HepG2 (cell line): ENCODE data around the gene CHPF. TPM values are rescaled to one million over a fixed set of nuclear protein-coding genes. Genes with fewer than 3 reads are reported as not detected.

Experiments
- ATAC-seq: fragments of 200-7000 bp; cut with Tn5 transposase; 3 replicates; pipeline ENCODE4 v1.9.1; 2020; ENCODE audit warnings: mild to moderate bottlenecking, moderate library complexity
- BruUV-seq: library from RNA; stranded (reverse); fragments of 400-500 nt; replicated peaks from 2 replicates; lab custom pipeline; 2021; lab: Mats Ljungman, UMichigan
- CTCF ChIA-PET: fragments of 300-600 bp; formaldehyde crosslinking; extraction: SDS; loops from one replicate; lab custom pipeline; 2021; ENCODE audit warnings: low total read pairs, inconsistent platforms, low intra/inter-chr PET ratio; lab: Yijun Ruan, JAX
- POLR2A ChIA-PET: fragments of 350-600 bp; sonication (Branson Sonifier 250); formaldehyde crosslinking; loops from one replicate; lab custom pipeline; 2020; ENCODE audit warnings: antibody characterized with exemption, inconsistent platforms; lab: Yijun Ruan, JAX
- DNase-seq: peaks from one replicate; pipeline ENCODE4 v3.0.0-alpha.2; 2015; ENCODE audit warnings: low spot score
- FAIRE-seq: peaks from 3 replicates; lab custom pipeline; 2011; peaks lifted over from hg19 to GRCh38; lab: Jason Lieb, UNC
- H2AFZ ChIP-seq: one replicate; pipeline ENCODE4 v1.6.1; 2011; ENCODE audit warnings: low read length, inconsistent platforms
- H3K27ac ChIP-seq: fragments of 300-600 bp; 3 replicates; pipeline ENCODE4 v1.8.0; 2011; ENCODE audit warnings: mixed run types, mild to moderate bottlenecking, mixed read lengths, low read length, inconsistent platforms; ENCODE audit not compliant: insufficient read depth; ENCODE audit errors: extremely low read length
- H3K27me3 ChIP-seq, 2 experiments: fragments of 200-600 bp in 1 of 2; 2 replicates in 1 of 2; 3 replicates in 1 of 2; pipeline versions ENCODE4 v1.6.0 to v1.8.0; 2011; ENCODE audit warnings: low read length in 2 of 2, mild to moderate bottlenecking in 2 of 2, moderate library complexity in 2 of 2, inconsistent platforms in 1 of 2; ENCODE audit not compliant: insufficient read depth in 2 of 2, control insufficient read depth in 1 of 2
- H3K36me3 ChIP-seq, 2 experiments: fragments of 200-600 bp in 1 of 2; replicated peaks in 1 of 2; 2 replicates in 1 of 2; 3 replicates in 1 of 2; pipeline versions ENCODE4 v1.5.1 to v1.8.0; 2011; ENCODE audit warnings: low read length in 2 of 2, inconsistent platforms in 1 of 2; ENCODE audit not compliant: insufficient read depth in 2 of 2, control insufficient read depth in 1 of 2
- H3K4me1 ChIP-seq: 2 replicates; pipeline ENCODE4 v1.5.1; 2012; ENCODE audit warnings: low read length, inconsistent platforms; ENCODE audit not compliant: insufficient read depth
- H3K4me2 ChIP-seq: 2 replicates; pipeline ENCODE4 v1.6.0; 2011; ENCODE audit warnings: low read depth, low read length, inconsistent platforms
- H3K4me3 ChIP-seq, 3 experiments: fragments of 200-600 bp in 1 of 3; sonication (generic), shearing (Covaris generic) in 1 of 3; replicated peaks in 1 of 3; 2 replicates each; pipeline ENCODE4 v1.5.1; 2011 to 2016; ENCODE audit warnings: low read length in 3 of 3, inconsistent platforms in 2 of 3, low read depth in 2 of 3, mild to moderate bottlenecking in 2 of 3, control low read depth in 1 of 3, mixed read lengths in 1 of 3; ENCODE audit not compliant: insufficient read depth in 1 of 3
- H3K79me2 ChIP-seq: one replicate; pipeline ENCODE4 v1.6.1; 2011; ENCODE audit warnings: low read length, inconsistent platforms; ENCODE audit not compliant: insufficient read depth
- H3K9ac ChIP-seq: 2 replicates; pipeline ENCODE4 v1.6.0; 2011; ENCODE audit warnings: mild to moderate bottlenecking, low read depth, low read length, inconsistent platforms; ENCODE audit not compliant: insufficient read depth
- H3K9me3 ChIP-seq: 2 replicates; pipeline ENCODE4 v1.5.1; 2012; ENCODE audit warnings: mild to moderate bottlenecking, low read length
- H4K20me1 ChIP-seq: 2 replicates; pipeline ENCODE4 v1.6.0; 2011; ENCODE audit warnings: inconsistent platforms, mild to moderate bottlenecking, low read length, moderate library complexity; ENCODE audit not compliant: insufficient read depth
- MED13 ChIP-seq: sonication (generic); formaldehyde crosslinking; IDR thresholded peaks from 2 replicates; pipeline ENCODE4 v1.5.0; 2020; ENCODE audit warnings: missing genetic modification reagents
- PRDM10 ChIP-seq: sonication (generic); formaldehyde crosslinking; IDR thresholded peaks from 2 replicates; pipeline ENCODE4 v1.4.0; 2020; ENCODE audit warnings: low read depth, missing genetic modification reagents
- XBP1 ChIP-seq: sonication (generic); formaldehyde crosslinking; IDR thresholded peaks from 2 replicates; pipeline ENCODE4 v1.5.0; 2020; ENCODE audit warnings: missing genetic modification reagents
- ZMYM2 ChIP-seq: sonication (generic); formaldehyde crosslinking; IDR thresholded peaks from 2 replicates; pipeline ENCODE4 v1.8.0; 2022; ENCODE audit warnings: mild to moderate bottlenecking, missing genetic modification reagents
- ZNF318 ChIP-seq: sonication (generic); formaldehyde crosslinking; IDR thresholded peaks from 2 replicates; pipeline ENCODE4 v1.4.0; 2020; ENCODE audit warnings: mild to moderate bottlenecking, missing genetic modification reagents
- WGBS: methylation state at CpG from one replicate; pipeline ENCODE4 v1.1.6; 2017; ENCODE audit warnings: low lambda C conversion rate; 5-methylcytosine and 5-hydroxymethylcytosine counted together
- in situ Hi-C: cut with HindIII; loops from 2 replicates; pipeline ENCODE4 v1.10.0; 2017; ENCODE audit warnings: low pct_unique_long_range_greater_than_20kb; ENCODE audit not compliant: extremely low pct_ligation_motif_present
- intact Hi-C: fragments of 100-400 bp; cut with micrococcal nuclease; formaldehyde crosslinking; loops from one replicate; pipeline ENCODE4 v1.10.0; 2022; ENCODE audit not compliant: unreplicated experiment
- polyA plus RNA-seq, 8 experiments: library from polyadenylated mRNA; depleted of rRNA in 3 of 8; stranded (reverse) in 7 of 8; unstranded in 1 of 8; fragments of >200 nt; fragmentation: Illumina TruSeq in 4 of 8; extraction: Trizol in 4 of 8; gene quantifications; 2 replicates each; pipeline versions ENCODE4 v1.2.1 to v1.2.3, GENCODE V29; 2011 to 2016; ENCODE audit warnings: low read depth in 4 of 8, missing spikeins in 1 of 8, mixed read lengths in 1 of 8; ENCODE audit not compliant: insufficient read depth in 1 of 8
- total RNA-seq, 5 experiments: library from RNA; depleted of rRNA; stranded (reverse); fragments of >200 nt; fragmentation: Illumina TruSeq; extraction: Trizol; gene quantifications; 2 replicates each; pipeline ENCODE4 v1.2.3, GENCODE V29; 2016; ENCODE audit warnings: low read depth in 1 of 5

CHPF gene
- total and polyA plus RNA-seq, 2 of the 13 experiments (the other 11 are each of a cell fraction or from before 2014, with no cell fraction given): 79.6 to 111 TPM

GRCh38 chr2:219592736-219593135 lies 49.1 kb upstream of the CHPF start:
- H3K4me1 ChIP-seq: peaks cover 60% of the 10 kb centered on the region
- no peaks in the 10 kb centered on the region for H4K20me1 ChIP-seq
- in situ Hi-C loops: no loop called here
- no peaks in the 10 kb centered on the region for H3K9me3 ChIP-seq
- ChIA-PET POLR2A (interaction anchor here (1.2 kb wide), 1 partner anchor 21 kb away, joined by 3 read pairs; the partner anchor contains the start of gene OBSL1), CTCF (no interaction called here)
- ATAC-seq: no peak
- no peaks in the 10 kb centered on the region; a peak in 1 of 5 replicates for H3K27me3 ChIP-seq
- no peak for TF ChIP-seq XBP1
- TF ChIP-seq MED13 (CRISPR knock-in tag): no peak
- TF ChIP-seq ZNF318: no peak
- no peak for TF ChIP-seq ZMYM2
- no peak for TF ChIP-seq PRDM10 (CRISPR knock-in tag)
- TF ChIP-seq, all 625 proteins: peak for 0
- 75% methylated on average over 6 of the region's 6 CpGs for WGBS
- no peak overlapping the region; the same call in 1 of the 2 replicates for H3K4me2 ChIP-seq
- H3K79me2 ChIP-seq: no peaks in the 10 kb centered on the region
- no peak overlapping the region for H3K4me3 ChIP-seq
- H3K36me3 ChIP-seq: no peaks in the 10 kb centered on the region
- DNase-seq (no peak), FAIRE-seq (no peak)
- intact Hi-C loops: no loop called here
- no TSS peak for BruUV-seq
- no peak overlapping the region for H3K27ac ChIP-seq
- H2AFZ ChIP-seq: peak overlapping the region; percentile 31
- no peak overlapping the region for H3K9ac ChIP-seq
